ENCODE data around the gene CDK19.

The CDK19 gene

GRCh38 chr6:110672122-110672521 lies 143.1 kb downstream of the CDK19 start:
- TF ChIP-seq, protein P1, sequence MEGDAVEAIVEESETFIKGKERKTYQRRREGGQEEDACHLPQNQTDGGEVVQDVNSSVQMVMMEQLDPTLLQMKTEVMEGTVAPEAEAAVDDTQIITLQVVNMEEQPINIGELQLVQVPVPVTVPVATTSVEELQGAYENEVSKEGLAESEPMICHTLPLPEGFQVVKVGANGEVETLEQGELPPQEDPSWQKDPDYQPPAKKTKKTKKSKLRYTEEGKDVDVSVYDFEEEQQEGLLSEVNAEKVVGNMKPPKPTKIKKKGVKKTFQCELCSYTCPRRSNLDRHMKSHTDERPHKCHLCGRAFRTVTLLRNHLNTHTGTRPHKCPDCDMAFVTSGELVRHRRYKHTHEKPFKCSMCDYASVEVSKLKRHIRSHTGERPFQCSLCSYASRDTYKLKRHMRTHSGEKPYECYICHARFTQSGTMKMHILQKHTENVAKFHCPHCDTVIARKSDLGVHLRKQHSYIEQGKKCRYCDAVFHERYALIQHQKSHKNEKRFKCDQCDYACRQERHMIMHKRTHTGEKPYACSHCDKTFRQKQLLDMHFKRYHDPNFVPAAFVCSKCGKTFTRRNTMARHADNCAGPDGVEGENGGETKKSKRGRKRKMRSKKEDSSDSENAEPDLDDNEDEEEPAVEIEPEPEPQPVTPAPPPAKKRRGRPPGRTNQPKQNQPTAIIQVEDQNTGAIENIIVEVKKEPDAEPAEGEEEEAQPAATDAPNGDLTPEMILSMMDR (IDR thresholded peaks at IDR 0.05) = no peak

GRCh38 chr6:110671447-110671846 lies 143.8 kb downstream of the CDK19 start:
- TF ChIP-seq, protein P1 (IDR thresholded peaks at IDR 0.05) = no peak

GRCh38 chr6:110665600-110665999 lies 149.7 kb downstream of the CDK19 start:
- TF ChIP-seq, protein P1 (IDR thresholded peaks at IDR 0.05) = no peak

GRCh38 chr6:110664933-110665332 lies 150.3 kb downstream of the CDK19 start:
- TF ChIP-seq, protein P1 (IDR thresholded peaks at IDR 0.05) = no peak

- TF ChIP-seq, protein P1 (IDR thresholded peaks at IDR 0.05) = no peak
Measured at GRCh38 chr6:110662490-110663211, 152.6 kb downstream of the CDK19 start.

DNA sequence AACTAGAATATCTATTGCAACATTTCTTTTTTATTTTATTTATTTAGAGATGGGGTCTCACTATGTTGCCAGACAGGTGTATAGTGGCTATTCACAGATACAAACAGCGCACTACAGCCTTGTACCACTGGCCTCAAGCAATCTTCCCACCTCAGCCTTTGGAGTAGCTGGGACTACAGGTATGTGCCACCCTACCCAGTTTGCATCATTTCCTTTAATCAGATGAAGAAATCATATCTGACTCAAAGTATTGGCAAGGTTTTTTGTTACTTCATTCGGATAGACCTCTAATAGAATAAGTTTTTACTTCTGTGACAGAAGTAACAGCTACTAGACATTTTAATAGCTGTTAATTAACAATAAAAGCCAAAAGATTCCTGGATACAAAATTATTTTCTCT lies 153.9 kb downstream of the CDK19 start:
- TF ChIP-seq, protein P1 (IDR thresholded peaks at IDR 0.05) = no peak

DNA sequence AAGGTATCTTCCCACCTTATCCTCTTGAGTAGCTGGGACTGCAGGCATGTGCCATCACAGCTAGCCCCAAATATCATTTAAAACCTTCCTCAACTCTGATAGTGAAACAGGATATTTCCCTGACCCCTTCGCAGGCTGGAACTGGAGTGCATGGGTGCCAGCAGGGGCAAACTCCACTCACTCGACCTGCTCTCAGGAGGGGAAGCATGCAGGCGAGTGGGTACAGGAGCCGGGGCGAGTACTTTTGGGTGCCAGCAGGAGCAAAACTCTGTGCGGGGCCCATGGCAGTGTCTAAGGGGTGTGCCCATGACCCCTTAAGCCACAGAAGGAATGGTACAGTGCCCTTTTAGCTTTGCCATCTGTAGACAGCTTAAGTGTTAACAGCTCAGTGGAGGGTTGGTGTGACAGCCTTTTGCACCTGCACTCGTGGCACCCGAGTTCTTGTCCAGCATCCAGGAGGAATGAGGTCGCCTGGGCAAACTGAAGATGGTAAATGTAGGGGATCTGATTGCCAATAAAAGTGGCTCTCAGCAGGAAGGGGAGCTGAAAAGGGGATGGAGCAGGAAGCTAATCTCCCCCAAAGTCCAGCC lies 155.1 kb downstream of the CDK19 start:
- TF ChIP-seq, protein P1 (IDR thresholded peaks at IDR 0.05) = no peak
